GM19351 (cell line): ENCODE data around the gene ALDH1A2.
"Not testable (repeated sequence)": the region's sequence is repeated elsewhere in the genome, so short reads cannot be mapped to it uniquely, and the experiment has no call there.

Source experiments
- ATAC-seq: cut with Tn5 transposase; IDR thresholded peaks from one replicate; pipeline ENCODE4 v1.9.1; 2021; ENCODE audit warnings: mild to moderate bottlenecking, moderate library complexity; ENCODE audit not compliant: unreplicated experiment

ALDH1A2 gene

GRCh38 chr15:58069008-58069407 is 3.5 kb upstream of the ALDH1A2 start:
- ATAC-seq, result no peak

DNA sequence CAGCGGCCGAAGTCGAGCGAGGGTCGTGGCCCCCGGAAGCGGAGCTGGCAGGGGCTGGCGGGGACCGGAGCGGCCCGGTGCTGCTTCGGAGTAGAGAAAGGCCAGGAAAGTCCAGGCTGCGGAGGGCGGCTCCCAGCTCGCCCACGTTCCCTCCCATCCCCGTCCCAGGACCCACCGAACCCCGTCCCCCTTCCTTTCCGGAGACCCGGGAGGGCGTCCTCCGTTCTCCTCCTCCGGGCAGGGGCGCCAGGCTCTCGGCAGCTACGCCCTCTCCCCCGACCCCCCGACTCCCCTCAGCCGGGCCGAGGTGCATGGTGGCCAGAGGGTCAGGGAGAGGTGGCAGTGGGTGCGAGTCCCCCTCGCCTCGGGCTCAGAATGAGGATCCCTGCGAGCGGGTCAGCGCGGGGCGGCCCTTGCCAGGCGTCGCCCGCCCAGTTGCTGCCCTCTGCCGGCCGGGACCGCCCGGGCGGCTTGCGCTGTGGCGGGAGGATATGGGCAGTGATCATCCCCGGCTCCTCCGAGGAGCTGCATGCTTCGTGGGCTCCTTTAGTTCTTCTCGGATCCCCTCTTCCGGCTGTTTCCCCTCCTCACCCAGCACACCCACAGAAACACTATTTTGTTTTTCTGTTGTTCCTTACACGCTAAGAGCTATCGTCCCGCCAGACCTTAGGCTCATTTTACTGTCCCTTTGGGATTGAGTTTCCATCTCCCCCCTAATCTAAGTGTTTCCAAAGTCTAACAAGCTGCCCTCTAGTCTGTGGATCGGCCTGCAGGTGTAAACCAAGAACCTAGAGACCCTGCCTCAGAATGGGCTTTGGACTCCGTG is 744 bp upstream of the ALDH1A2 start:
- no peak for ATAC-seq

DNA sequence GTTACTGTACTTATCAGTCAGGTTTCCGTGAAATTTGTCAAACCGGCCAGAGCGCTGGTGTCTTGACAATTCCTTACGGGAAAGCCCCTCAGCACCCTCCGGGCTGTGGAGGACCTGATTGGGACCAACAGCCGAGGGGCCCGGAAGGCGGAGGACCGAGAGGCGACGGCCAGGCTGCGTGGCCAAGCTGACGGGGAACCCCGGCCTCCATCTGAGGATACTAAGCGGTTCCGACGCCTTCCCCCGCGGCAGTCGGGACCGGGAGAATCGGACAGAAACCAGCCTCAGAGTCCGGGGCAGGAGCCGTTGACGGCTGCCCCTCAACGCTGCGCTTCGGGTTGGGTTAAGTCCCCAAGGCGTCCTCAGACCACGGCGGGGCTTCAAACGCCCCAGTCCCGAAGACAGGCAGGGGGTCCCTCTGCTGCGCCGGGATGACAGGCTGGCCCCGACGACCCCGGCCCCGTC is 499 bp downstream of the ALDH1A2 start:
- no peak for ATAC-seq

DNA sequence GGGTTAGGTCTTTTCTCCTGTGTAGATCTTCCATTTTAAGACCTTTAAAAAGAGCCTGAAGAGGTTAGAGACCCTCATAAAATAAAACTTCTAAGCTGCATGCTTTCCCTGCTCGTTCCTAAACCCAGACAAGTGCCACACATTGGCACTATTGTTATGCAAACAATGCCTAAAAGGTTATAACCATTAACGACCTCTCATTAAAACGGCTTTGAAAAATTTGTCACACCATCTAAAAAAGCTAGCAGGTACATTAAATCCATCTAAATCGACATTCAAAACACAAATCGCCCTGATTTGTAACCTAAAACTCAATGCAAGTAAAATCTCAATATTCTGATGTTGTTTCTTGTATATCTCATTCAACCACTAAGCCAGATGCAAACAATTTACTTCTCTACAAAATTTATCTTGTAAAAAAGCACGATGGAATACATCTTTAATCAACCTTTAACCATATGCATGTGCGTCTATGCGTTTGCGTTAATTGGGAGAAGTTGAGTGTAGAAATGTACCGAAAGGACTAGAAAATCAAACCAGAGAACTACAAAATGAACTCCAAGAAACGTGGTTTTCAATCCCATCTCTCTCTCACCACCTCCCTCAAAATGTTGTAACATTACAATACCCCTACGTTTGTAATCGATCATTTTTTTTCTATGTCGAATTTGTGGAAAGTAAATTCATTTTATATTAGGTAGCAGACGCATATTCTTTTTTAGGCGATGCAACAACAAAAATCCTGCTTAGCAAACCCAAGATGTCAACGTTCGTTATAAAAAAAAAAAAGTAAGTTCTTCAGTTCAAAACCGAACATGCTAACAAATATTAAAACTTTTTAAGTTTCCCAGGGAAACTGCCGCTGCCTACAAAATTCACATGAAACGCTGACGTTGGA is 1.2 kb downstream of the ALDH1A2 start:
- ATAC-seq, result no peak

GRCh38 chr15:58063614-58064013 is 1.9 kb downstream of the ALDH1A2 start:
- ATAC-seq, result no peak

DNA sequence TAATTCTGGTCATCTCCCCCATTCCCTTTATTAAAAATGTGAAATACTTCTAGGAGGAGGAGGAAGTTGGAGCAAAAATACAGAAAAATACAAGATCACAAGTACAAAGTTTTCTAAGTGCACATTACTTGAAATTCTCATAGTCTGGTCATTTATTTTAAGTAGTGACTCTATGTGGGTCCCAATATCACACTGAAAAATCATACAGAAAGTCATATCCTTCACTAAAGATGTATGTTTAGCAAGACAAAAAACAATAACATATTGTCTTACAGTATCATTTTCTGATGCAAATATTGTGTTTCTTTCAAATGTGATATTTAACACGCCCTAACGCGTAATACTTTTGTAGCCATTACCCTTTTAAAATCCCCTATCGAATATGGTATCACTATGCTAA is 2.5 kb downstream of the ALDH1A2 start:
- no peak for ATAC-seq

- ATAC-seq, result no peak
Observed at GRCh38 chr15:58062175-58062574, 3.3 kb downstream of the ALDH1A2 start.

- no peak for ATAC-seq
Observed at GRCh38 chr15:58060575-58060974, 4.9 kb downstream of the ALDH1A2 start.

DNA sequence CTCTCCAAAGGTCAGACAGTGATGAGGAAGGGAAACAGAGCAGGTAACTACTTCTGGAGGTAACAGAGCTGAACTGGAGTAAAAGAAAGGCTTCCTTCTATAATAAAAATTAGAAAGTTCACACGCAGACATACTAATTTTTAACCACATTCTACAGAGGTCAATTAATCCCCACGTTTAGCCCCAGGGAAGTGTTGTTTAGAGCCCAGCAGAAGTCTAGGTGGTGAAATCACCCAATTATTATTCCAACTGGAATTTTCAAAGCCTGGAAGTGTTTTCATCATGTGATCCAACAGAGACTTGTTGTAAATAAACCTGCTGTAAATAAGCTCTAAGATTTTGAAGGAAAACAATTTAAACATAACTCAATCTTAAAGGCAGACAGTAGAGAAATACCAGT is 6.8 kb downstream of the ALDH1A2 start:
- ATAC-seq, result no peak

DNA sequence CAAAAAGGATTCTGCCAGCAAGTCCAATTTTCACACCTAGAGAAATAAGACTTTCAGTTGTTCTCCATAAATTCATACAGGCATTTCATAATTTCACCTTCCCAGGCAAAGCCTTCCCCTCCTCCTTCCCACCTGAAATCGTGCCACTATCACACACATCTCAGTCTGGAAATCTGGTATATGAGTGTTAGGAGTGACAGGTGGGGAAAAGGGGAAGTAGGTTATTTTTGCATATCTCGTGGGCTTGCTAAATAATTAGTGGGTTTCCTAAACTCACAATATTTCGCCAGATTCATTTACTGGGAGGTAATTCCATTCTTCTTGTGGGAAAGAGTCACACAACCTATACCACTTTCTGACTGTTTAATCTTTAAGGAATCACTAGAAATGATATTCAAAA is 7.4 kb downstream of the ALDH1A2 start:
- ATAC-seq, result no peak

DNA sequence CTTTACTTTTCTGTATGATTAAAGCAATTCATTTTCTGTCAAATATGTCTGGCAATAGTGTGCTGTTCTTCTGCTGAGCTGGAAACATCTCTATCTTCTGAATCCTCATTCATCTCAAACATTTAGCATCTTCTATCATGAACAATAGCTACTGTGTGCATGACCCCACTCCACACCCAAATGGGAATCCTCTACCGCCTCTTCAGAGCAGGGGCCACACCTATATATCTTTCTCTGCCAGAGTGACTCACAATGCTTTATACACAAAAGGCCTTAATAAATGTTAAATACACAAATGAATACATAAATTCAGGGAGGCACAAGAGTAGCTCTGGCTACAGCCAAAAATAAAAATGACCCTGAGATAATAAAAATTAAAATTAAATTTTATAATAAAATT is 8.0 kb downstream of the ALDH1A2 start:
- no peak for ATAC-seq

DNA sequence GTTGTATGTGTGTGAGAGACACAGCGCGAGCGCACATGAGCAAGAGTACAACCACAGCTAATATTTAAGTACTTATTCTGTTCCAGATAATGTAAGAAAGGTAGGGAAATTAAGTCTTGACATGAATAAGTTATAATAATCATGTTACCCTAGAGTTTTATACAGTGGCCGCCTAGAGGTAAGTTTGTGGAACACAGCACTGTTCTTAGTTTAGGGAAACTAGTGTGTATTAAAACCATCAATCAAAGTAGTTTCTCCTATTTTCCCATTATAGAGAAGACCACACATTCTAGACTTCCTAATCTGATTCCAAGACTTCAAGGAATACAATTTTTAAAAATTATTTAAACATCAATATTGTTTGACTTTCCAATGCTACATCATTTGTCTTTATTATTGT is 9.5 kb downstream of the ALDH1A2 start:
- no peak for ATAC-seq

- ATAC-seq, result no peak
Observed at GRCh38 chr15:58053315-58054153, 12.0 kb downstream of the ALDH1A2 start.

DNA sequence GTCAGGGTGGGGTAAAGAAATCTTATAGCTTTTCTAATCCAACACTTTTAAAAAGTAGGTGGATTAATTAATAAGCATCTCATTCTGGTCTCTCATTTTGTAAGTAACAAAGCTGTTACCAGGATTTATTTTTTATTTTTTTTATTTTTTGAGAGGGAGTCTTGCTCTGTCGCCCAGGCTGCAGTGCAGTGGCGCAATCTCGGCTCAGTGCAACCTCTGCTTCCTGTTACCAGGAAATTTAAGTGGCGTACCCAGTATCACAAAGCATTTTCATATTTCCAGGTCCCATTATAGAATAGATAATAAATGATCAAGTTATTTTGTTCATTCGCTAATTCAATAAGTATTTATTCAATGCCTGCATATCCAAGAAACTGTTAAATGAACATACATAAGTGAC is 13.2 kb downstream of the ALDH1A2 start:
- ATAC-seq, result no peak

DNA sequence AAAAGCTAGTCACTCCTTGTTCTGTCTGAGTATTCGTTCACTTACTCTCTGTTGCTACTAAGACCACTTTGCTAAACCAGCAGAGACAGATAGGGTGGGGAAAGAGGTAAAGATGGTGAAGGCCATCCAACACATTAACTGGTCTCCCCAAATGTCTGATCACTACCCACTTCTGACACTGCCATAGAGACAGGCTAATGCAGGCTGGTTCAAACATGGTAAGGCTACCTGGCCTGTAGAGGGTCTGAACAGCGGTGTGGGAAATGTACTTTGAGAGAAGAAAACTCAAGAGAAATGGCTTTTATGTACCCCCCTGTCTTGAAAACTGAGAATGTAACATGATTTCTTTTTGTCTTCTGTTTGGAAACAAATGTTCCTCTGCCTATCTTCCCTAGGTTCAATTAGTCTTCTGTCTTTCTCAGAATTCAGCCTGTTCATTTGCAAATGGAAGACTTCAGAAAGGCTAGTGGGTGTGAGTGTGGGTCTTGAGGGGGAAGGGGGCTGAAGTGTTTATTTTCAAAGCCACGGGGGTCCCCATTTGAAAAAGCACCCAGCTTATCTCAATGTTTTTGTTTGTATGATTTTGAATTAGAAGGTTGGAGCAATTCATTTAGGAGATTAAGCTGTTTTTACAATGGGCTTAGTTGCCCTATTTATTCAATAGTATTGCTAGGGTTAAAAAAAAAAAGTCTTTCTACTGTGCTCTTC is 15.8 kb downstream of the ALDH1A2 start:
- ATAC-seq, result no peak

GRCh38 chr15:58048261-58048660 is 17.2 kb downstream of the ALDH1A2 start:
- ATAC-seq, result no peak

DNA sequence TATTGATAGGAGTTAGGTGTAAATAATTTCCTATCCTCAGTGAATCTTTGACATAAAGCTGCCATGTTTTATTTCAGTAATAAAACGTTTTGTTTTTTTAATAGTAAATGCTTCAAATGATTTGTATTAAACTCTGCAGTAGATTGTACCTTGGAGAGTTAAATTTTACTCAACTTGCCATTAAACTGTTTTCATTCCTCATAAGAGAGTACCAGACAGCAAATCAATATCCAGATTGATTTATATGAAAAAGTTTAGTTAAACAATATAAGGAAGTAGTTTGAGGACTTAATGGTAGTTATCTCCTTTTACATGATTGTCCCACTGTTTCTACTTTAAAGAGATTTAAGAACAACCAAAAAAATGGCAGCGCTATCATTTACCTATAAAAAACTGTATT is 18.4 kb downstream of the ALDH1A2 start:
- ATAC-seq, result no peak

DNA sequence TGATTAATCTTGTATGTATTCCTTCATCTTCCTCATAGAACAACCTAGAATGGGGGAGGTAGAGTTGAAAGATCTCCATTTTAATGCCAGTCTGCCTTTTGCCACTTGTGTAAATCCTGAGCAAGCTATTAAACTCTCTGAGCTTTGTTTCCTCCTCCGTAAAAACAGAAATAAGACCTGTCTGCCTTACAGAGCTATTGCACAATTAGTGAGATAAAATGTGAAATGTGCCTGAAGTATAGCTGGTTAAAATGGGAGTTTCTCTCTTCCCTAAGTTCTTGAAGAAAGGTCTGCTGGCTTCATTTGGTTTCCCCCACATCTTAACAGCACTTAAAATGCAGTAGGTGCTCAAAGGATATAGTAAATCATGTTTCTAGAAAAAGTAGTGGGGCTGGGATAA is 19.0 kb downstream of the ALDH1A2 start:
- ATAC-seq, result no peak

DNA sequence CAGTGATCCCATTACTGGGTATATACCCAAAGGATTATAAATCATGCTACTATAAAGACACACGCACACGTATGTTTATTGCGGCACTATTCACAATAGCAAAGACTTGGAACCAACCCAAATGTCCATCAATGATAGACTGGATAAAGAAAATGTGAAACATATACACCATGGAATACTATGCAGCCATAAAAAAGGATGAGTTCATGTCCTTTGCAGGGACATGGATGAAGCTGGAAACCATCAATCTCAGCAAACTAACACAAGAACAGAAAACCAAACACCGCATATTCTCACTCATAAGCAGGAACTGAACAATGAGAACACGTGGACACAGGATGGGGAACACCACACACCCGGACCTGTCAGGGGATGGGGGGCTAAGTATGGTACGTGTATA is 20.1 kb downstream of the ALDH1A2 start:
- ATAC-seq, result not testable (repeated sequence)

- no peak for ATAC-seq
Observed at GRCh38 chr15:58044551-58044950, 21.0 kb downstream of the ALDH1A2 start.
